Pericardium fibroblast (primary cell): ENCODE measurements around the gene ZNF649. TPM values are rescaled to one million over a fixed set of nuclear protein-coding genes. Genes with fewer than 3 reads are reported as not detected.

Experiments used
- total RNA-seq: library from RNA; depleted of rRNA; stranded (reverse); fragments of >200 nt; gene quantifications from 2 replicates; pipeline ENCODE4 v1.2.3, GENCODE V29; 2015

The ZNF649 gene
- 5.3 and 8.1 TPM in 2 replicates for total RNA-seq

GRCh38 chr19:51904331-51905165 is at the start of gene ZNF649:
Gene ZNF649, minus strand, starts transcription at chr19:51905017. Its CDS starts 4,910 bp downstream, at chr19:51900107.

GRCh38 chr19:51926784-51927741 is 22.2 kb upstream of the ZNF649 start, which contains the start of gene ZNF613:
Gene ZNF613, plus strand, starts transcription at chr19:51927472. Its CDS starts 8,749 bp downstream, at chr19:51936221.

GRCh38 chr19:51887522-51888498 is 17.0 kb downstream of the ZNF649 start, which contains the start of gene ZNF577:
Gene ZNF577, minus strand, starts transcription at chr19:51887951. Its CDS starts 7,569 bp downstream, at chr19:51880382.

Other genes with a start within 250 kb of the ZNF649 start
- gene SPACA6, start 211.7 kb downstream of the ZNF649 start, total RNA-seq = 7.9 and 12.3 TPM in 2 replicates
- gene HAS1, start 181.0 kb downstream of the ZNF649 start, total RNA-seq = 0.70 and 1.6 TPM in 2 replicates
- gene FPR1, start 153.1 kb downstream of the ZNF649 start, total RNA-seq = 0.23 and 0.68 TPM in 2 replicates
- 0.09 TPM in 1 of 2 replicates, not detected in the other for gene FPR2, start 143.8 kb downstream of the ZNF649 start, total RNA-seq
- gene FPR3, start 109.9 kb downstream of the ZNF649 start, total RNA-seq = 0.23 TPM in 1 of 2 replicates, not detected in the other
- 5.8 and 13.0 TPM in 2 replicates for gene ZNF577, start 17.1 kb downstream of the ZNF649 start, total RNA-seq
- 2.4 and 2.8 TPM in 2 replicates for gene ZNF613, start 22.5 kb upstream of the ZNF649 start, total RNA-seq
- 3.0 and 4.0 TPM in 2 replicates for gene ZNF350, start 81.8 kb upstream of the ZNF649 start, total RNA-seq
- gene ZNF615, start 103.2 kb upstream of the ZNF649 start, total RNA-seq = 7.8 and 21.4 TPM in 2 replicates
- 6.0 and 8.9 TPM in 2 replicates for gene ZNF614, start 123.4 kb upstream of the ZNF649 start, total RNA-seq
- 1.4 and 2.3 TPM in 2 replicates for gene ZNF432, start 143.8 kb upstream of the ZNF649 start, total RNA-seq
- gene ZNF841, start 190.7 kb upstream of the ZNF649 start, total RNA-seq = 7.2 and 12.4 TPM in 2 replicates
- 7.1 and 21.1 TPM in 2 replicates for gene ZNF616, start 234.9 kb upstream of the ZNF649 start, total RNA-seq